HEK293T (cell line): ENCODE measurements around the gene ZNF644.

ENCODE experiments used
- ARNT ChIP-seq: fragments of 450-650 bp; IDR thresholded peaks from 2 replicates; pipeline ENCODE4 v1.6.1; 2017; ENCODE audit warnings: mild to moderate bottlenecking
- BHLHE40 ChIP-seq: fragments of 450-650 bp; IDR thresholded peaks from 2 replicates; pipeline ENCODE4 v1.6.1; 2016; ENCODE audit warnings: mild to moderate bottlenecking, moderate library complexity, borderline replicate concordance
- ELF4 ChIP-seq: fragments of 450-650 bp; IDR thresholded peaks from 2 replicates; pipeline ENCODE4 v1.6.1; 2017; ENCODE audit warnings: antibody characterized with exemption
- FOXK2 ChIP-seq: fragments of 450-650 bp; IDR thresholded peaks from 2 replicates; pipeline ENCODE4 v1.6.1; 2016; ENCODE audit warnings: mild to moderate bottlenecking
- FOXM1 ChIP-seq: fragments of 450-650 bp; IDR thresholded peaks from 2 replicates; pipeline ENCODE4 v1.6.1; 2017; ENCODE audit warnings: mild to moderate bottlenecking, borderline replicate concordance
- HDGF ChIP-seq: fragments of 450-650 bp; IDR thresholded peaks from 2 replicates; pipeline ENCODE4 v1.6.1; 2017; ENCODE audit warnings: antibody characterized with exemption, borderline replicate concordance
- LEF1 ChIP-seq: fragments of 450-650 bp; IDR thresholded peaks from 2 replicates; pipeline ENCODE4 v1.6.1; 2017; ENCODE audit warnings: mild to moderate bottlenecking, borderline replicate concordance
- NFRKB ChIP-seq: fragments of 450-650 bp; IDR thresholded peaks from 2 replicates; pipeline ENCODE4 v1.6.1; 2016; ENCODE audit warnings: mild to moderate bottlenecking, moderate library complexity
- SP1 ChIP-seq: fragments of 450-650 bp; IDR thresholded peaks from 2 replicates; pipeline ENCODE4 v1.6.1; 2017
- SUZ12 ChIP-seq: fragments of 450-650 bp; IDR thresholded peaks from 2 replicates; pipeline ENCODE4 v1.6.1; 2016; ENCODE audit warnings: mild to moderate bottlenecking
- TARDBP ChIP-seq: fragments of 450-650 bp; IDR thresholded peaks from 2 replicates; pipeline ENCODE4 v1.6.1; 2016
- TF ChIP-seq, protein P1 (sequence below): fragments of 450-650 bp; IDR thresholded peaks from 2 replicates; pipeline ENCODE4 v1.6.1; 2016

DNA sequence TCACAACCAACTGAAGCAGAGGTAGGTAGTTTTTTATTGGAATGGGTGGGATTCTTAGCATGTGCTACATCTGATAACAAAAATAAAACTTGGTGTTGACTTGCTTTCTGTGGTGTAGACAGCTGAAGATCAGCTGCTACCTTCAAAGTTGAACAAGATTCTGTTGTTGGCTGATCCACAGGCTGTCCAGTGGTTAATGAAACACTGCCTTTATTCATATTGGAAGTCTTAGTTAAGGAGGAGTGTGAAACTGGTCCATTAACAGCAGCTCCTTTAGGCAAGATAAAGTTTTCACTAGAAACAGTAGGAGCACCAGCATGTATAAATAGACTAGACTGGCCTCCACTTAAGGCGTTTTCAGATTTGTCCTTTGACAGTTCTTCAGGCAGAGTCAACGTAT is 81.1 kb downstream of the ZNF644 start:
- TF ChIP-seq BHLHE40 = no peak
- no peak for TF ChIP-seq FOXM1
- no peak for TF ChIP-seq SUZ12
- no peak for TF ChIP-seq LEF1
- TF ChIP-seq, protein P1, sequence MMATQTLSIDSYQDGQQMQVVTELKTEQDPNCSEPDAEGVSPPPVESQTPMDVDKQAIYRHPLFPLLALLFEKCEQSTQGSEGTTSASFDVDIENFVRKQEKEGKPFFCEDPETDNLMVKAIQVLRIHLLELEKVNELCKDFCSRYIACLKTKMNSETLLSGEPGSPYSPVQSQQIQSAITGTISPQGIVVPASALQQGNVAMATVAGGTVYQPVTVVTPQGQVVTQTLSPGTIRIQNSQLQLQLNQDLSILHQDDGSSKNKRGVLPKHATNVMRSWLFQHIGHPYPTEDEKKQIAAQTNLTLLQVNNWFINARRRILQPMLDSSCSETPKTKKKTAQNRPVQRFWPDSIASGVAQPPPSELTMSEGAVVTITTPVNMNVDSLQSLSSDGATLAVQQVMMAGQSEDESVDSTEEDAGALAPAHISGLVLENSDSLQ = no peak
- TF ChIP-seq TARDBP = no peak
- no peak for TF ChIP-seq FOXK2
- TF ChIP-seq HDGF = no peak
- TF ChIP-seq NFRKB = no peak
- TF ChIP-seq ELF4 = no peak
- TF ChIP-seq SP1 = no peak
- TF ChIP-seq ARNT = no peak
